ENCODE measurements around the gene SARNP.

The SARNP gene

DNA sequence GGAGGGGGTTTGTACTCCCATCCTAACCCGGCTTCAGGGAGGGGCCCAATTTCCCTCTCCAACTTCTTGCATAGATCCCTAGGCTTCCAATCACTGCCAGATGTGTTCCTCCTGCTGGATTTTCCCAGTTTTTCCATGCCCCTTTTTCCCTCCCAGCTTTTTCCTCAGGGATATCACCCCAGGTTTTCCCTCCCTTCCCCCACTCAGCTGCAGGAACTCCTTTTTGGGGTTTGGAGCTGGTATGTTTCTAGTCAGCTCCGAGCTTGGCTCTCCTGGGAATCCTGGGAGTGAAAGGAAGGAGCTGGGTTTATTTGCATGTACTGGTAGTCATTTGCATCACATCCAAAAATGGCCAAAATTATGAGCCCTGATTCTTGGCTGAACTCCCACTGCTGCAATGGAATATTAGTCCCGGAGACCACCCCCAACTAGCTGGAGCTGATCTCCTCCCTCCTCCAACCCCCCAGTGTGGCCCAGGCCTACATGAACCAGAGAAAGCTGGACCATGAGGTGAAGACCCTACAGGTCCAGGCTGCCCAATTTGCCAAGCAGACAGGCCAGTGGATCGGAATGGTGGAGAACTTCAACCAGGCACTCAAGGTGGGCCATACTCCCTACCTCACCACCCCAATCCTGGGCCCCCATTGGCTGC is 98.8 kb downstream of the SARNP start:
- no peak overlapping the region for H3K4me3 ChIP-seq (ENCODE audit: low read depth, low read length)
- H3K36me3 ChIP-seq (replicated peaks), result peaks cover 11% of the 10 kb centered on the region
- H3K27me3 ChIP-seq (replicated peaks), result no peaks in the 10 kb centered on the region
- no peak for TF ChIP-seq CTCF (IDR thresholded peaks at IDR 0.05; ENCODE audit: low read depth, low read length, missing control alignments)
- DNase-seq, result no peak
- in situ Hi-C loops (cut with HindIII; ENCODE audit: low pct_ligation_motif_present, low sequenced_read_pairs), result no loop called here
- peak overlapping the region; percentile 62 for H3K27ac ChIP-seq

DNA sequence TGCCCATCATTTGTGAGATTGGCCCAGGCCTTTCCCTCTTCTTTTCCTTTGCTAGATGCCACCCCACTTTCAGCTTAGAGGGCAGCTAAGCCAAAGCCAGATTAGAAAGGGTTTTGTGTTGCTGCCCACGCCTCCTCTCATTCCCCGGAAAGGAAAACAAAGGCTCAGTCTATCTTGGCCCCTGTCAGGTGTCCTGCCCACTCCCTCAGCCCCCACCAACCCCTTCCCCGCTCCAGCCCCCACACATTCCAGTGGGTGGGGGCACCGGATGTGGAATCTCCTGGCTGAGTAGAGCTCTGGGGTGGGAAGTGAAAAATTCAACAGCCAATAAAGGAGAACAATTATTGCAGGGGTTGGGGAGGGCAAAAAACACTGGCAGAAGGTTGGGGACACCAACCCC is 99.5 kb downstream of the SARNP start:
- H3K27me3 ChIP-seq (replicated peaks), result no peaks in the 10 kb centered on the region
- H3K4me3 ChIP-seq (ENCODE audit: low read depth, low read length), result peak overlapping the region; percentile 1
- H3K36me3 ChIP-seq (replicated peaks), result peaks cover 4% of the 10 kb centered on the region
- peak overlapping the region; percentile 62 for H3K27ac ChIP-seq
- in situ Hi-C loops (cut with HindIII; ENCODE audit: low pct_ligation_motif_present, low sequenced_read_pairs), result no loop called here
- DNase-seq, result no peak
- no peak for TF ChIP-seq CTCF (IDR thresholded peaks at IDR 0.05; ENCODE audit: low read depth, low read length, missing control alignments)

DNA sequence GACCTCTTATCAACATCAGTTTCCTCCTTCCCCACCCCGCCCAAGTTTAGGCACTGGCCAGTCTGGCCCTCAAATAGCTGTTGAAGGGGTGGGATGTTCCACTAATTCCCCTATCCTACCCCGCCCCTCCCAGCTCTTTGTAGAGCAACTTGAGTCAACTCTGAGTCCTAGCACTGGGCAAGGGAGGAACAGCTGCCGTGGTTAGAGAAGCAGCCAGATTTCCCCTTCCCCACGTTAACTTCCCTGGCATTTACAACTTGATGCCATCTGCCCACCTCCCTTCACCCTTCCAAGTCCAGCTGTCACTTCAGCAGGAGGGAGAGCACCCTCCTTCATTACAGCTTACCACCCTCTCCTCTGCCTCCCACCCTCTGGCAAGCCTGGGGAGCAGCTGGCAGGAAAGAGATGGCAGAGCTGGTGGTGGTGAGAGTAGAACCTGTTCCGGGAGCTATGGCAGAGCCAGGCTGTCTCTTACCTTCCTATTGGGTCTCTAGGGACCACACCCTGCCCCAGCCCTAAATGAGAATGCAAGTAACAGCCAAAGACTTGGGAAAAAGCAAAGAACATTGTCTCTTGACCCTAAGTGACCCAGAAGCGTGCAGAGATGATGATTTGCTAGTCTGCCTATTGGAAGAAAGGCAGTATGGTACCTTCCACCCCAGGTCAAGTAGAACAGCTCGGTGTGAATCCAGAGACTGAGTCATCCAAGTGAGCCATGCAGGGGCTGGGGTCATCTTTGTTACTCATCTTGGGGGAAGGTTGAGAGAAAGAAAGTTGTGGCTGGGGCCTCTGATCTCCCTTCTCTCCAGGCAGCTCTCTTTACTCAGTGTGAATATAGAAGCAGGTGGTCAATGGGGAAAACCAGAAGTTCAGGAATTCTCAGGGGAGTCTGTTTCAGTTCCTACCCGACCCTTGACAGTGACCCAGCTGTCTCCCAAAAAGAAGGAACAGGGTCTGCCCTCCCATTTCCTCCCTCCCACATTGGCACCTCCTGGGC is 100.2 kb downstream of the SARNP start:
- TF ChIP-seq CTCF (IDR thresholded peaks at IDR 0.05; ENCODE audit: low read depth, low read length, missing control alignments), result no peak
- Histone ChIP-seq H3K4me3 (ENCODE audit: low read depth, low read length) (peak overlapping the region; percentile 79), H3K27me3 (replicated peaks) (no peaks in the 10 kb centered on the region), H3K27ac (peak overlapping the region; percentile 62), H3K36me3 (replicated peaks) (no peaks in the 10 kb centered on the region)
- in situ Hi-C loops (cut with HindIII; ENCODE audit: low pct_ligation_motif_present, low sequenced_read_pairs), result no loop called here
- peak; percentile 74 for DNase-seq

- no peaks in the 10 kb centered on the region for H3K27me3 ChIP-seq (replicated peaks)
- no peak for DNase-seq
- in situ Hi-C loops (cut with HindIII; ENCODE audit: low pct_ligation_motif_present, low sequenced_read_pairs), result no loop called here
- H3K27ac ChIP-seq, result peak overlapping the region; percentile 78
- peak overlapping the region; percentile 79 for H3K4me3 ChIP-seq (ENCODE audit: low read depth, low read length)
- no peaks in the 10 kb centered on the region for H3K36me3 ChIP-seq (replicated peaks)
- TF ChIP-seq CTCF (IDR thresholded peaks at IDR 0.05; ENCODE audit: low read depth, low read length, missing control alignments), result no peak
These were observed 101.0 kb downstream of the SARNP start for GRCh38 chr12:55716582-55716957.

DNA sequence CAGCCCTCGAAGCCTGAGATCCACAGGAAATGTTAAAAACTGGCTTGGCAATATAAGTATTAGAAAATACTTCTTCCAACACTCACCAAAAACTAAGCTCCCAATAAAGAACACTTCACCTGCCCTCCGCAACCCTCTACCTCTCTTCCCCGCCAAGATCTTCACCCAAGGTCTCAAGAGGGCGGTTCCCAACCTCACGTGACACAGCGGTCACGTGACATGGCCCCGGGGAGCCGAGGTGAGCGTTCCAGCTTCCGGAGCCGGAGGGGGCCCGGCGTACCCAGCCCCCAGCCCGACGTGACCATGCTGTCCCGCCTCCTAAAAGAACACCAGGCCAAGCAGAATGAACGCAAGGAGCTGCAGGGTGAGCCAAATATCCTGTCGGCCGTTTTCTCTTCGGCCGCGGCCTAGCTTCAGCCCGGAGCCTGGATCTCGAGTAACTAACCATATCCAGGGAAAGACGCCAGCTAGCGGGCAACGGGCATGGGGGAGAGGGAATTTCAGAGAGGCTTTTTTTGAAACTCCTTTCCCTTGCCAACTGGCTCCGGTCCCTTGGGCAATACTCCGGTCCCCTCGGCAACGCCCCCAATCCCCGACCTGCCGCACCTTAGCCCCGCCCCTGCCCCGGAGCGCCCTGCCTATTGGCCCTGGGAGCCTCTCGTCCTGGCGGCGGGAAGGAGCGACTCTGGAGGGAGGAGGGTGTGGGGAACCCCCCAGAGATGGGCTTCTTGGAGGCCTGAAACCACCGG is 101.5 kb downstream of the SARNP start, which contains the start of gene BLOC1S1:
Gene BLOC1S1 (plus strand): TSS at position 214 of the 749 bp plus-strand sequence. CDS start 6 bp downstream, at position 220.
- no peaks in the 10 kb centered on the region for H3K36me3 ChIP-seq (replicated peaks)
- in situ Hi-C loops (cut with HindIII; ENCODE audit: low pct_ligation_motif_present, low sequenced_read_pairs), result no loop called here
- TF ChIP-seq CTCF (IDR thresholded peaks at IDR 0.05; ENCODE audit: low read depth, low read length, missing control alignments), result no peak
- peak within 1 kb of the TSS; percentile 78 for H3K27ac ChIP-seq
- peak; percentile 71 for DNase-seq
- peak within 1 kb of the TSS; percentile 79 for H3K4me3 ChIP-seq (ENCODE audit: low read depth, low read length)
- H3K27me3 ChIP-seq (replicated peaks), result no peaks in the 10 kb centered on the region

Data from brain microvascular endothelial cell (primary cell).